Measurements from ENCODE around the gene USP43. TPM values are rescaled to one million over a fixed set of nuclear protein-coding genes. Genes with fewer than 3 reads are reported as not detected.
"Not testable (repeated sequence)": the region's sequence is repeated elsewhere in the genome, so short reads cannot be mapped to it uniquely, and the experiment has no call there.

Gene USP43
- polyA plus RNA-seq, 1 donor from 2014 or later, result 0.53 TPM

DNA sequence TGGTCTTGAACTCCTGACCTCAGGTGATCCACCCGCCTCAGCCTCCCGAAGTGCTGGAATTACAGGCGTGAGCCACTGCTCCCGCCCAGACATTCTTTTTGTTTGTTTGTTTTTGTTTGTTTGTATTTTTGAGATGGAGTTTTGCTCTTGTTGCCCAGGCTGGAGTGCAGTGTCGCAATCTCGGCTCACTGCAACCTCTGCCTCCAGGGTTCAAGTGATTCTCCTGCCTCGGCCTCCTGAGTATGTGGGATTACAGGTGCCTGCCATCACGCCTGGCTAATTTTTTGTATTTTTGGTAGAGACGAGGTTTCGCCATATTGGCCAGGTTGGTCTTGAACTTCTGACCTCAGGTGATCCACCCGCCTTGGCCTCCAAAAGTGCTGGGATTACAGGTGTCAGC lies 18.2 kb downstream of the USP43 start:
- H3K36me3 ChIP-seq (ENCODE audit: insufficient read depth, low read length); H4K20me1 ChIP-seq (ENCODE audit: insufficient read depth); H3K4me3 ChIP-seq (ENCODE audit: low read length); H3K9ac ChIP-seq (ENCODE audit: low read length); H3K27ac ChIP-seq (ENCODE audit: low read length); H2AFZ ChIP-seq (ENCODE audit: low read depth, low read length); H3K27me3 ChIP-seq (ENCODE audit: insufficient read depth, low read depth, low read length); H3K79me2 ChIP-seq (replicated peaks; ENCODE audit: insufficient read depth, low read length); H3F3A ChIP-seq (ENCODE audit: insufficient read depth, low read length, poor library complexity, severe bottlenecking); H3K4me2 ChIP-seq (ENCODE audit: low read length); H3K9me2 ChIP-seq (ENCODE audit: insufficient read depth, low read length); H3K9me3 ChIP-seq (ENCODE audit: low read length): not testable (repeated sequence)

DNA sequence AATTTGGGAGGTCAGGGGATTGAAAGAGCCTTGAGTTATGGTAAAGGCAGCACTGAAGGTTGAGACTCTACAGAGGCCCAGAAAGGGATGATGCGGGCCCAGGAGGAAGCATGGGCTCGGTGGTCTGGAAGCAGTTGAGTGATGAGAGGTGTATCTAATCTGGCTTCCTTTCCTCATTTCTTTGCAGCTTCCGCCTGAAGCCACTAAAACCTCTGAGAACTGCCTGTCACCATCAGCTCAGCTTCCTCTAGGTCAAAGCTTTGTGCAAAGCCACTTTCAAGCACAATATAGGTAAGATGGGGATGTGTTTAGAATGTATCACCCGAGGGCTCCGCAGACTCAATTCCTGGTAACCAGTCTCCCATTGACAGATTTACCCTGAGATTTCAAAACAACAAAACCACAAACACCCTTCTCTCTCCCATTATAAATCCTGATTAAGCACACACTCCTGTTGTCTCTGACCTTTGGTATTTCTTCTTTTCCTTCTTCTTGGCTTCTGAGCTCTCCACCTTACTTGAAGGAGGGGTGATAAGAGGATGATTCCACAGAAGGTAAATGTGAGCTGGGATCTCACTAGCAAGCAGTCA lies 21.2 kb downstream of the USP43 start:
- H3K27me3 ChIP-seq (ENCODE audit: insufficient read depth, low read depth, low read length), result no peaks in the 10 kb centered on the region
- H3K9me3 ChIP-seq (ENCODE audit: low read length), result no peaks in the 10 kb centered on the region
- H3K9ac ChIP-seq (ENCODE audit: low read length), result no peak overlapping the region
- no peak overlapping the region for H3K4me3 ChIP-seq (ENCODE audit: low read length)
- H3K79me2 ChIP-seq (replicated peaks; ENCODE audit: insufficient read depth, low read length), result no peaks in the 10 kb centered on the region
- TF ChIP-seq MXI1 (conservative IDR thresholded peaks at IDR 0.05; ENCODE audit: poor library complexity, severe bottlenecking), result no peak
- TF ChIP-seq SMC3 (conservative IDR thresholded peaks at IDR 0.05; ENCODE audit: poor library complexity), result no peak
- TF ChIP-seq POLR2AphosphoS5 (IDR thresholded peaks at IDR 0.05), result no peak
- TF ChIP-seq EP300 (conservative IDR thresholded peaks at IDR 0.05; ENCODE audit: poor library complexity, severe bottlenecking), result no peak
- TF ChIP-seq EZH2 (IDR thresholded peaks at IDR 0.05; ENCODE audit: borderline replicate concordance, insufficient read depth, low read length, poor library complexity, severe bottlenecking), result no peak
- no peak for TF ChIP-seq CTCF (IDR thresholded peaks at IDR 0.05; ENCODE audit: poor library complexity, severe bottlenecking)
- TF ChIP-seq, protein P1, sequence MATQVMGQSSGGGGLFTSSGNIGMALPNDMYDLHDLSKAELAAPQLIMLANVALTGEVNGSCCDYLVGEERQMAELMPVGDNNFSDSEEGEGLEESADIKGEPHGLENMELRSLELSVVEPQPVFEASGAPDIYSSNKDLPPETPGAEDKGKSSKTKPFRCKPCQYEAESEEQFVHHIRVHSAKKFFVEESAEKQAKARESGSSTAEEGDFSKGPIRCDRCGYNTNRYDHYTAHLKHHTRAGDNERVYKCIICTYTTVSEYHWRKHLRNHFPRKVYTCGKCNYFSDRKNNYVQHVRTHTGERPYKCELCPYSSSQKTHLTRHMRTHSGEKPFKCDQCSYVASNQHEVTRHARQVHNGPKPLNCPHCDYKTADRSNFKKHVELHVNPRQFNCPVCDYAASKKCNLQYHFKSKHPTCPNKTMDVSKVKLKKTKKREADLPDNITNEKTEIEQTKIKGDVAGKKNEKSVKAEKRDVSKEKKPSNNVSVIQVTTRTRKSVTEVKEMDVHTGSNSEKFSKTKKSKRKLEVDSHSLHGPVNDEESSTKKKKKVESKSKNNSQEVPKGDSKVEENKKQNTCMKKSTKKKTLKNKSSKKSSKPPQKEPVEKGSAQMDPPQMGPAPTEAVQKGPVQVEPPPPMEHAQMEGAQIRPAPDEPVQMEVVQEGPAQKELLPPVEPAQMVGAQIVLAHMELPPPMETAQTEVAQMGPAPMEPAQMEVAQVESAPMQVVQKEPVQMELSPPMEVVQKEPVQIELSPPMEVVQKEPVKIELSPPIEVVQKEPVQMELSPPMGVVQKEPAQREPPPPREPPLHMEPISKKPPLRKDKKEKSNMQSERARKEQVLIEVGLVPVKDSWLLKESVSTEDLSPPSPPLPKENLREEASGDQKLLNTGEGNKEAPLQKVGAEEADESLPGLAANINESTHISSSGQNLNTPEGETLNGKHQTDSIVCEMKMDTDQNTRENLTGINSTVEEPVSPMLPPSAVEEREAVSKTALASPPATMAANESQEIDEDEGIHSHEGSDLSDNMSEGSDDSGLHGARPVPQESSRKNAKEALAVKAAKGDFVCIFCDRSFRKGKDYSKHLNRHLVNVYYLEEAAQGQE (IDR thresholded peaks at IDR 0.05; ENCODE audit: borderline replicate concordance), result no peak
- TF ChIP-seq RAD21 (conservative IDR thresholded peaks at IDR 0.05), result no peak
- TF ChIP-seq TAF1 (IDR thresholded peaks at IDR 0.05; ENCODE audit: low read depth), result no peak
- H4K20me1 ChIP-seq (ENCODE audit: insufficient read depth), result no peaks in the 10 kb centered on the region
- H2AFZ ChIP-seq (ENCODE audit: low read depth, low read length), result no peak overlapping the region
- no peaks in the 10 kb centered on the region for H3K36me3 ChIP-seq (ENCODE audit: insufficient read depth, low read length)
- no peak overlapping the region for H3K4me2 ChIP-seq (ENCODE audit: low read length)
- no peak overlapping the region for H3K27ac ChIP-seq (ENCODE audit: low read length)
- no peaks in the 10 kb centered on the region for H3F3A ChIP-seq (ENCODE audit: insufficient read depth, low read length, poor library complexity, severe bottlenecking)
- H3K9me2 ChIP-seq (ENCODE audit: insufficient read depth, low read length), result no peaks in the 10 kb centered on the region

GRCh38 chr17:9668517-9668916 lies 23.2 kb downstream of the USP43 start:
- H3F3A ChIP-seq (ENCODE audit: insufficient read depth, low read length, poor library complexity, severe bottlenecking), result no peaks in the 10 kb centered on the region
- H3K4me2 ChIP-seq (ENCODE audit: low read length), result no peak overlapping the region
- H2AFZ ChIP-seq (ENCODE audit: low read depth, low read length), result no peak overlapping the region
- H3K4me3 ChIP-seq (ENCODE audit: low read length), result no peak overlapping the region
- no peaks in the 10 kb centered on the region for H3K36me3 ChIP-seq (ENCODE audit: insufficient read depth, low read length)
- H3K79me2 ChIP-seq (replicated peaks; ENCODE audit: insufficient read depth, low read length), result no peaks in the 10 kb centered on the region
- no peaks in the 10 kb centered on the region for H3K9me3 ChIP-seq (ENCODE audit: low read length)
- H3K9ac ChIP-seq (ENCODE audit: low read length), result no peak overlapping the region
- no peak for TF ChIP-seq CTCF (IDR thresholded peaks at IDR 0.05; ENCODE audit: poor library complexity, severe bottlenecking)
- no peak for TF ChIP-seq MXI1 (conservative IDR thresholded peaks at IDR 0.05; ENCODE audit: poor library complexity, severe bottlenecking)
- TF ChIP-seq, protein P1 (IDR thresholded peaks at IDR 0.05; ENCODE audit: borderline replicate concordance), result no peak
- TF ChIP-seq EP300 (conservative IDR thresholded peaks at IDR 0.05; ENCODE audit: poor library complexity, severe bottlenecking), result no peak
- no peak for TF ChIP-seq SMC3 (conservative IDR thresholded peaks at IDR 0.05; ENCODE audit: poor library complexity)
- TF ChIP-seq EZH2 (IDR thresholded peaks at IDR 0.05; ENCODE audit: borderline replicate concordance, insufficient read depth, low read length, poor library complexity, severe bottlenecking), result no peak
- no peak for TF ChIP-seq RAD21 (conservative IDR thresholded peaks at IDR 0.05)
- TF ChIP-seq TAF1 (IDR thresholded peaks at IDR 0.05; ENCODE audit: low read depth), result no peak
- TF ChIP-seq POLR2AphosphoS5 (IDR thresholded peaks at IDR 0.05), result no peak
- no peaks in the 10 kb centered on the region for H3K9me2 ChIP-seq (ENCODE audit: insufficient read depth, low read length)
- H4K20me1 ChIP-seq (ENCODE audit: insufficient read depth), result no peaks in the 10 kb centered on the region
- H3K27me3 ChIP-seq (ENCODE audit: insufficient read depth, low read depth, low read length), result no peaks in the 10 kb centered on the region
- no peak overlapping the region for H3K27ac ChIP-seq (ENCODE audit: low read length)
